MV-4-11 (cell line): ENCODE data around the gene AQP5.
A peak's percentile ranks its signal among the peaks of the same experiment; 100 is the strongest.

Source experiments
- DNase-seq: peaks from one replicate; lab custom pipeline; 2025; lab: John Stamatoyannopoulos, UW

The AQP5 gene

DNA sequence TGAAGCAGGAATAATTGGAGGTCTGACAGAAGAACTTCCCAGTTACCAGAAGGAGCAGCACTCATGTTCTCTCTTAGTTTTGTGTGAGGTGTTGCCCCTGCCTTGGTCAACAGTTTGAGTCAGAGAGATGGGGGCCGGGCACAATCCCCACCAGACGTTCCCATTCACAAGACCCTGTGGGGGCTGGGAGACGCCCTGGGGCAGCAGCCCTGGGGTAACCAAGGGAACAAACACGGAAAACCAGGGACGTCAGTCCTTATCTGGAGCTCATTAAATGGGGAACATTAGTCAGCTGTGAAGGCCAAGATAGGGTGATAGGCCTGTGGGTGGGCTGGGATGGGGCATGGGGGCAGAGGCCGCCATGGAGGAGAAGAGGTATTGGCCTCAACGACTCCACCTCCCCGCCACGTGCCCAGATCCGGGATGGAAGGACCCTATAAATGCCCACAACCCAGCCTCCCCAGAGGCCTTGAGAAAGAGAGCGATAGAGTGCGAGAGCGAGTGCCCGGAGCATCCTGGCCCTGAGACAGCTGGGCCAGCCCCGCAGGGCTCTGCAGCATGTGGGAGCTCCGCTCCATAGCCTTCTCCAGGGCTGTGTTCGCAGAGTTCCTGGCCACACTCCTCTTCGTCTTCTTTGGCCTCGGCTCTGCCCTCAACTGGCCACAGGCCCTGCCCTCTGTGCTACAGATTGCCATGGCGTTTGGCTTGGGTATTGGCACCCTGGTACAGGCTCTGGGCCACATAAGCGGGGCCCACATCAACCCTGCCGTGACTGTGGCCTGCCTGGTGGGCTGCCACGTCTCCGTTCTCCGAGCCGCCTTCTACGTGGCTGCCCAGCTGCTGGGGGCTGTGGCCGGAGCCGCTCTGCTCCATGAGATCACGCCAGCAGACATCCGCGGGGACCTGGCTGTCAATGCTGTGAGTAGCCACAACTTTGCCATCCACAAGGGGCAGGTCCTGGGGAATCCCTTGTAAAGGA lies 11.1 kb upstream of the AQP5 start, which contains the start of gene AQP2:
AQP2 (plus strand) TSS at position 465 of the 979 bp plus-strand sequence; CDS start at position 559, 94 bp downstream.
- no peak for DNase-seq

DNA sequence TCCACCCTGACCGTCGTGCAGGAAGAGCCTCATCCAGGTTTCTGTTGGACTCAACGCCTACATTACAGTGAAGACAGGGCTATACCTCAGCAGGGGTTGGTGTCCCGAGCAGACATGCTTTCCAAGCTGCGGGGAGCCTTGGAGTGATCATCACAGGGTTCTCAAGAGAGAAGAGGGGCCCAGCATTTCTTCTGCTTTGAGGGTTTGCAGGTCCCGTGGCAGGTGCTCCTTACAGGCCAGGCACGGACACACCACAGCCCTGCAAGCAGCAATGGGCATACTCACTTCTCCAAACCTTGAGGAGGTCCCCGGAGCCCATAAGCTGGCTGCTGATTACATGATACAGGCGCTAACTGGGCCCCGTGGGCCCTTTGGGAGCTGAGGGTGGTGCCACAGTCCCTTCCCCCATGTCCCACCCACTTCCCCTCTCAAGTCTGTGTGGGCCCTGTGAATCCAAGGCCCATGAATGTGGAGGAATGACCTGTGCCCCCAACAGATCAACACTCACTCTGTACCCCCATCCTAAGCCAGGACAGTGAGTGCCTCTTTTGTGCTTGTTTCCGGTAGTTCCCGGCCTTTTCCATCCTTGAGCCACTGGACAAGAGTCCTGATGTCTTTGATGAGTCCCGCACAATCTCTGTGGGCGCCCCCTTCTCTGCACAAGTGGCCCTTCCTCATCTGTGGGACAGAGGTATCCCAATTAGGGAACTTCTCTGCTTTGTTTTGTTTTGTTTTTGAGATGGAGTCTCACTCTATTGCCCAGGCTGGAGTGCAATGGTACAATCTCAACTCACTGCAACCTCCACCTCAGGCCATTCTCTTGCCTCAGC lies 10.0 kb upstream of the AQP5 start:
- DNase-seq, result peak; percentile 22

DNA sequence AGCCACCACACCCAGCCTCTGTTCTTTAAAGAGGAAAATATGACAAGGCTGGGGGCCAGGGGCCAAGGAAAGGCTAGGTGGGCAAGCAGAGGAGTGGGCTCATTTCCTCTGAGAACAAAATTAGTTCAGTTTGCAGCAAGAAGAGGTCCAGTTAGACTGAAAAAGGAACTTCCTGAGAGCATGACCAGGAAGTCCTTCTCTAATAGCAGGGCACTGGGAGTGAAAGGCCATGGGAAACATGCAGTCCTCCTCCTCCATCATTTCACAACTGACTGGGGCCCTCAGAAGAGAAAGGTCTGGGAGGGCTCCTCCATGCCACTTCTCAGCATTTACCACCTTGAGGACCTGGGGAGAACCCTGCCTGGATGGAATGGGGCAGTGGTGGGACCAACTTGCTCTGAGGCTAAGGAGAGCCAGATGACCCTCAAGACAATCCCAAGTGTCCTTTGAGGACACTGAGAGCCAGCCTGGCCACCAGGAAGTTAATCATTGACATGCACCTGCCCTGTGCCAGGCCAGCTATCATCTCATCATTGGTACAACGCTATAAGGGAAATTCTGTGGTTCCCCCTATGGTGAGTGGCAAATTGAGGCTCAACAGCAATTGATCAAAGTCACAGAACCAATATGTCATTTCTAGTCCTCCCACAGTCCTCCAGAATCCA lies 9.1 kb upstream of the AQP5 start:
- no peak for DNase-seq

DNA sequence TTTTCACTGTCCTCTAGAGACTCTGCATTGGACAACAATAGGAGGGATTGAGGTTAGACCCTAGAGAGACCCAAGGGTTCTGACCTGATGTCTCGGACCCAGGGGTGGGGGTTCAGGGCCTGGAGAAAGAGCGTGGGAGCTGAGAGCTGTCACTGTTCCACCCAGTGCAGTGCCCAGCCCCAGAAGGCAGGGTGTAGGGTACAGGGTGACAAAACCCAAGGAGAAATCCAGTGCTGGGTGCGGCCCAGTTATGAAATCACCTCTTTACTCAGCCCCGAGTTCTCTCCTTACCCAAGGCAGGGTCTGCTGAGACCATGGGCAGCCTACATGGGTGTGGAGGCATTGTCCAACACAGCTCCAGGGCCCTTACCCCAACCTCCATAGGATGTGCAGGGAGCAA lies 8.5 kb upstream of the AQP5 start:
- no peak for DNase-seq

DNA sequence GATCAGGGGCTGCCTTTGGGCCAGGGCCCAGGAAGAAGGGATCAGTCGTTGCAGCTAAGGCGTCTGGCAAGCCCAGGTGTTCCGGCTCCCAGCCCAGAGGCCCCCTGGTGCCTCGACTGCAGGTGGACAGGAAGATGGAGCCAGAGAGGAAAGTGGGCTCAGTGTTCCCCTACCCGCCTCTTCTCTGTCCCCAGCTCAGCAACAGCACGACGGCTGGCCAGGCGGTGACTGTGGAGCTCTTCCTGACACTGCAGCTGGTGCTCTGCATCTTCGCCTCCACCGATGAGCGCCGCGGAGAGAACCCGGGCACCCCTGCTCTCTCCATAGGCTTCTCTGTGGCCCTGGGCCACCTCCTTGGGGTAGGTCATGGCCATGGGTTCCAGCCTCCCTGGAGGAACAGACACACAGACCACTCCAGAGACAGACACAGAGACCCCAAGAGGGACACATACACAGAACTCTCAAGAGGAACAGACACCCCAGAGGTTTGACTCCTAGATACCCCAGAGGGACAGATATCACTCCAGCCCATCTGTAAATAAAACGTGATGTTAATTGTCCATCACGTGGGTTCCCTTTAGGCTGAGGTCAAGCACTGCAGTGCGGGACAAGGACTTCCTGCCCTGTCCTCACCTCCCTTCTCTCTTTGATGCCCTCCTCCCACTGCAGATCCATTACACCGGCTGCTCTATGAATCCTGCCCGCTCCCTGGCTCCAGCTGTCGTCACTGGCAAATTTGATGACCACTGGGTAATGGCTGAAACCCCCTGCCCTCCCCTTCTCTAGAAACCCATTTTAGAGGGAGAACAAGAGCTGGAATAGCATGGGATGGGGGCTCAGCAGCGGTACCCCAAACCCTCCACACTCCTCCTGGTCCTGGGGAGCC lies 7.5 kb upstream of the AQP5 start:
- no peak for DNase-seq

DNA sequence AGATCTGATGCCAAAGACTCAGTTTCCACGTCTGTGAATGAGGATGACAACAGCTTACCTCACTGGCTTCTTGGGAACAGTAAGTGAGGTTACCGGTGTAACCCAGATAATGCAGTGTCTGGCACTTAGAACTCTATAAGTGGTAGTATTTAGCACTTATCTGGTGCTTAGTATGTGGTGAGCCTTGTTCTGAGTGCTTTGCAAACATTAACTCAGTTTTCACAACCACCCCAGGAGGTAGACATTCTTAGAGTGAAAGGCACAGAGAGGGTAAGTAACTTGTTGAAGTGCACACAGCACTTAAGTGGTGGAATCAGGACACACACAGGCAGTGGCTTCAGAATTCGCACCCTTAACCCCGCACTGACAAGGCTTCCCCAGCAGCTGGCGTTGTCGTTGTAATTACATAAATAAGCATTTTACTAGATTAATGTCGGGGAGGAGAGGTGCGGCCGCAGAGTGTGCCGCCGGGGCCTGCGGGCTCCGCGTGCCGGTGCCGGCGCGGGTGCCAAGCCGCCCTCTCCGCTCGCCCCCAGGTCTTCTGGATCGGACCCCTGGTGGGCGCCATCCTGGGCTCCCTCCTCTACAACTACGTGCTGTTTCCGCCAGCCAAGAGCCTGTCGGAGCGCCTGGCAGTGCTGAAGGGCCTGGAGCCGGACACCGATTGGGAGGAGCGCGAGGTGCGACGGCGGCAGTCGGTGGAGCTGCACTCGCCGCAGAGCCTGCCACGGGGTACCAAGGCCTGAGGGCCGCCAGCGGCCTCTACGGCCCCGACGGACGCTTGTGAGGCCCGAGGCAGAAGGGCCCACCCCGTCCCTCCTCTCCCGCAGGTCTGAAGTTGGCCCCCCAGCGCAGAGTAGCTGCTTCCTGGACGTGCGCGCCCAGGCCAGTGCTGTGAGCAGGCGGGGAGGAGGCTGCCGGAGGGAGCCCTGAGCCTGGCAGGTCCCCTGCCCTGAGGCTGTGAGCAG lies 6.5 kb upstream of the AQP5 start:
- no peak for DNase-seq

DNA sequence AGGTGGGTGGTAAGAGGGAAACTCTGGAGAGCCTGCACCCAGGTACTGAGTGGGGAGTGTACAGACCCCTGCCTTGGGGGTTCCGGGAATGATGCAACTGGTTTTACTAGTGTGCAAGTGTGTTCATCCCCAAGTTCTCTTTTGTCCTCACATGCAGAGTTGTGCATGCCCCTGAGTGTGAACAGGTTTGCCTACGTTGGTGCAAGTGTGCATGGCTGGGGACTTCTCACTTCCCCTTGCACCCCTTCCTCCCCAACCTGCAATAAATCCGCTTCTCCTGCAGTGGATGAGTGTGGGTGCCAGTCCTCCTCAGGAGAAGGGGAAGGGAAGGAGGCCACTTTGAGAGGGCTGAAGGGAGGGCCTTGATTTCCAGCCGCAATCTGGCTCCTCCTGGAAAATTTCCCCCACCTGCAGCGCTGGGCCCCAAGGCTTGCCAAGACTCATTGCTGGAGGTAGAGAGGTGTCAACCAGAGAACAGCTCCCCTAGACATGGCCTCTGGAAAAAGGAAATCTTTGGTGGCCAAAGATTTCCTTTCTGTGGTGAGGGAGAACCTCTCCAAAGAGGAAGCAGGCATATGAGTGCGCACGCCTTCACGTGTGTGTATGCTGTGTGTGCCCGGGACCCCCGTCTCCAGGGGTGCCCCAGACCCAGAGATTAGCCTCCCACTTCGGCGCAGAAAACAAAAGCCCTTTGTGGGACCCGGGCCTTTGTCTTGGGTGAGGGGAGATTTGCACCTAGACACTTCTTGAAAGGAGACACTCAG lies 5.6 kb upstream of the AQP5 start:
- DNase-seq, result peak; percentile 42

DNA sequence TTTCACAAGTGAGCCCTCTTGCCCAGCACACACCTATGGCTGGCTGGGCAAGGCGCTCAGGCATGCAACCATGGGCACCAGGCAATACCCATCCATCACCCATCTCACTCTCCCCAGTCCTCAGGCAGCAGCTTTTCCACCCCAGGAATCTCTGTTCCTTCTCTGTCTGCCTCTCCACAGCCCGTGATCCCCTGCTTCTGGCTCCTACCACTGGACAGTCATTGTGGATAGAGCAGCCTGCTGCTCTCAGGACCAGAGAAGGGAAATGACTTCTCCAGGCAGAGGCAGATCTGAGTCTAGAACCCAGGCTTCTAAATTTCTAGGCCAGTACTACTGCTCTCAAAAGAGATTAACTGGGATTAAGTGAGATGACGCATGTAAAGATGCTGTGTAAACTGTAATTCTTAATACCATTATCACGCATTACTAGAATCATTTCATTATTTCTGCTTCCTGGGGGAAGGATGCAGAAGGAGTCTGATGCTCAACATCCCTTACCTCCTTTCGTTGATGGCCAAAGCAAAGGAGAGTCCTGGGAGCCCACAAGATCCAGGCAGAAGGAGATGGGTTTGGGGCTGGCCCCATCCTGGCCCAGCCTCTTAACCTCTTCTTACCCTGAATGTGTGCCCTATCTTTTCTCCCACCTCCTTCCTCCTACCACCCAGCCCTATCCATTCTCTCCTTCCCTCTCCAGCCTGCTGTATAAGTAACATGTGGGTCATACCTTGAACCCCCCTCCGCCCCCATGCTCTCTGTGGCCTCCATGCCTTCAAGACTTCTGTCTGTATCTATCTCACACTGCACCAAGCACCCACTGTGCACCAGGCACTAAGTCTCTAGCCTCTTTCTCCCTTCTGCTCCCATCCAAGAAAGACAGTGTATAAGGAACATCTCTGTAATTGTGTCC lies 4.8 kb upstream of the AQP5 start:
- peak; percentile 40 for DNase-seq

DNA sequence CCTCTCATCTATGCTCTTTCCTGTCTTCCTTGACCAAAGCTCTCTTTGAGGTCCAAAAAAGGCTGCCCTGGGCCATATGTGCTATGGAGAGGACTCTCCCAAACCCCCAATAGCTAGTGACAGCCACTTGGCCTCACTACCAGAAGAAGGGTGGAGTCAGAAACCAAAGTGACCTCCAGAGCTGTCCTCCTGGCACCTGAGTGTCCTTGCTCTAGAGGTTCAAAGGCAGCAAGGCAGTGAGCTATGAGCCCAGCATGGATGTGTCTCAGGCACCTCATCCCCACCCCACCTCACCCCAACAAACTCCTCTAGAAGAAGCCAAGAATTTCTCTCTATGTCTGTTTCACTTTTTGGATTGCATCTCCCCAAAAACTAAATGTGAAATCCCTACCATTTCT lies 4.1 kb upstream of the AQP5 start:
- DNase-seq, result no peak

DNA sequence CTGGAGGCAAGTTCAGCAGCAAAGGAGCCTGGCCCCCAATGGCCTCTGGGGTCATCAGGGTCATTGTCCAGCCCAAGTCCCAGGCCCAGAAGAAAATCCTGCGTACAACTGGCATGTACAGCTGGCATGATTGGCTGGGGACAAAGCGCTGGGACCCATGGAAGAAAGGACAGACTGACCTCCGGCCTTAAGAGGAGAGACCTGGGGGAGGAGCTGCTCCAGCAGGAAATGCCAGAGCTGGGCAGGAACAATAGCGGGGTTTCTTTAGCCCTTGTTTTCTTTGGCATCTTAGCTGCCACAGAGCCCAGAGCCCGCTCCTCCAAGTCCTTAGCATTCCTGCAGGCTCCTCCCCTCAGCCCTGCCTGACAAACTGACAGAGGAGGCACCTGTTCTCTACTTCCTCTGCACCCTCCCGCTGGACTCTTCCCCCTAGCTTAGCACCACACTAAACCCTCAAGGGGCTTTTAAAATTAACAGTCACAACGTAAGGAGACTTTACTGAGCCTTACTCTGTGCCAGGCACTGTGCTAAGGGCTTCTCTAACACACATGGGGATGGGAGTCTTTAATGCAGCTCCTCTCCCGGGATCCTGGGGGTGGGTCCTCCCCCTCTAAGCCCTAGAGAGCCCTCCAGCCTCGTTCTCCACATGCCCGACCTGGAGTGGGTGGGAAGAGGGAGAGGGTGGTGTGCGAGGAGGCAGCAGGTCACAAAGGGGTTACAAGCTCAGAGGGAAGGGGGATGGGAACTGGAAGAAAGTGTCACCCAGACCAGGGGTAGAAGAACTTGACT lies 1.8 kb upstream of the AQP5 start:
- no peak for DNase-seq

DNA sequence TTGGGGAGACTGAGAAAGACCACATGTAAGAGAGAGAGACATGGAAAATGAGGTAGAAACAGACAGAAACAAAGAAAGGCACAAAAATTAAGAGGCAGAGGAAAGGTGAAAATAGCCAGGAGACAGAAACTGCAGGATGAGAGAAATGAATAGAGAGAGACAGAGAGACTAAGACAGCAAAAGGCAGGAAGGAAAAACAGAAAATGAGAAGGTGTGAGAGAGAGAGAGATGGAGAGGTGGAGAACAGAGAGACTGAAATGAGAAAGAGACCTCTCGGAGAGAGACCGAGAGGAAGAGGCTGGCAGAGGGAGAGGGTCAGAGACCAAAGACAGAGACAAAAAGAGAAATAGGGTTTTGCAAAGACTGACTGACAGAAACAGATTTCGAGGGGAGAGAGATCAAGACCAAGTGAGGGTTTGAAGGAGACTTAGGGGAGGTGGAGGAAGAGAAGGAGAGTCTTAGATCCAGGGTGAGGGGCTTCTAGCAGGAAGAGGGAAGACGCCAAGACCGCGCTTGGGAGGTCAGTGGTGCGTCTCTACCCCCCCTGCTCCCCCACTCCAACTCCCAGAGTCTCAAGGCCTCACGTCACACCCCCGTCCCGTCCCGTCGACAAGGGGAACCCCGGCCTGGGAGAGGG lies 1.1 kb upstream of the AQP5 start:
- DNase-seq, result no peak

DNA sequence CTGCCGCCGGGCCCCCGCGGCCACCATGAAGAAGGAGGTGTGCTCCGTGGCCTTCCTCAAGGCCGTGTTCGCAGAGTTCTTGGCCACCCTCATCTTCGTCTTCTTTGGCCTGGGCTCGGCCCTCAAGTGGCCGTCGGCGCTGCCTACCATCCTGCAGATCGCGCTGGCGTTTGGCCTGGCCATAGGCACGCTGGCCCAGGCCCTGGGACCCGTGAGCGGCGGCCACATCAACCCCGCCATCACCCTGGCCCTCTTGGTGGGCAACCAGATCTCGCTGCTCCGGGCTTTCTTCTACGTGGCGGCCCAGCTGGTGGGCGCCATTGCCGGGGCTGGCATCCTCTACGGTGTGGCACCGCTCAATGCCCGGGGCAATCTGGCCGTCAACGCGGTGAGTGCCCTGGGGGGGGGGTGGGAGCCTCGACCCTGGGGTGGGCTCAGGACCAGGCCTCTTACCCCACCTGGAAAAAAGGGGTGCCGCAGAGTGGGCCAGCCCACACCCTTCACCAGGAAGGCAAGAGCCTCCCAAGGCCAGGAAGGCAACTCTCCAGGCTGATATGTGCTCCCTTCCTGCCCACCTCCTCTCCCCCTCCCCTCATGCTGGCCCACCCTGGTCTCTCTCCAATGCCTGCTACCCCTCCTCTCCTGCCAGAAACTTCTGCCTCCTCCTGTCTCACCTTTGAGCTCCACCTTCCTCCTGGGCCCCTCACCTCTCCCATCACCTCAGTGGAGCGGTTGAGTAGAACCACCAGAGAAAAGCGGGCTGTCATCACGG lies 507 bp downstream of the AQP5 start:
- DNase-seq, result no peak

DNA sequence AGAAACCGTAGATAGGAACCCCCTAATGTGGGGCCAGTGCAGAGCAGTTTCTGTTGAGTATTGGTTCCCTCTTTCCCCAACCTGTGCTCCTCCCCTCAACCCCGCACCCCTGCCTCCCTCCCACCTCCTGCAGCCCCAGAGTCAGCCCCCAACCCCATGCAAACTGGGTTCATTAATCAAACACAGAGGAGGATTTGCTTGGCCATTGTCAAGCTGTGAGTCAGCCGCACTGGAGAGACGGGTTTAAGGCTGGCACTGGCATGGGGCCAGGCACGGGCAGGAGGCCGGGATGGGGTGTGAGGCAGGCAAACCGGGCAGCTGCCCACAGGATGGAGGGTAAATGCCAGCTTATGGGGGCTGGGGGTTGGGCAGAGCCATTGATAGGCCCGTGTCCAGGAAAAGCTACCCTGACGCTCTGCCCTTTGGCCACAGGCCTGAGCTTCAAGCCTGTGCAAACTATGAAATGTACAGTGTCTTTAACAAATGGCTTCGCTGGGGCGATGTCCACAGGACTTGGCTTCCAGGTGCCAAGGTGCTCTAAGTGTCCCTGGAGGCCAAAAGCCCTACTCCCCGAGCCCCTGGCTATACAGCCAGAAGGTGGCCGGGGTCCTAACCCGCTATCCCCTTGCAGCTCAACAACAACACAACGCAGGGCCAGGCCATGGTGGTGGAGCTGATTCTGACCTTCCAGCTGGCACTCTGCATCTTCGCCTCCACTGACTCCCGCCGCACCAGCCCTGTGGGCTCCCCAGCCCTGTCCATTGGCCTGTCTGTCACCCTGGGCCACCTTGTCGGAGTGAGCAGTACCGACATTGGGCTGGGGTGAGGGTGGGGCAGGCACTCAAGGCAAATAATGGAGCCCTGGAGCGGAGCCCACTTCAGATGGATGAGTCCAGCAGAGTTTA lies 1.4 kb downstream of the AQP5 start:
- no peak for DNase-seq

DNA sequence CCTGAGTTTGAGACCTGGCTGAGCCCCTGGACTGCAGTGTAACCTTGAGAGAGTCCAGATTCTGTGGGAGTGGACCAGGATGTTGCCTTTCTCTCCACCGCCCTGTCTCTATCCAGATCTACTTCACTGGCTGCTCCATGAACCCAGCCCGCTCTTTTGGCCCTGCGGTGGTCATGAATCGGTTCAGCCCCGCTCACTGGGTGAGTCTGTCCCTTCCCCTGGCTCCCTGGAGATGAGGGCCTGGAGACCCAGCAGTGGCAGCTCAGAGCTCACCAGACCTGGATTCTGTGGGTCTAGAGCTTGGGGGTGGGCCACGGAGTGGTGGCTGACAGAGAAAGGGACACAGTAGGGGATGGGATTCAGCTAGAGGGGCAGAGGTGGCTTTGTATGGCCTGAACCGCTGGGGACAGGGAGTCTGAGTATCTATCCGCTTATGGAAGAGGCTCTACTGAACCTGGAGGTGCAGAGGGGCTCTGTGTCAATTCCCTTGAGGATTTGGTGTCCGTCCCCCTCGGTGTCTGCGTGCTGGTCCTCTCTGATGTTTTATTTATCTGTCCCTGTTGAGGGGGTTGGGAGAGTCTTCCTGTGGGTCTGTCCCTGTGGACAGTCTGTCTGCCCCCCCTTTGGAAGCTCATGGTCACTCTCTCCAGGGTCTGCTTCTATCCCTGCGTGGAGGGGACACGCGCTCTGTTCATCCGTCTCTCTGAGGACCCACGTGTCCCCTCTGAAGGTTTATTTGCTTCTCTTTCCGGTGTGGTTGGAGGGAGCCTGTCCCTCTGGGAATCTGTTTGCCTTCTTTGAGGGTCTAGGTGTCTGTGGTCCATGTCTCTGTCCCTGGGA lies 2.5 kb downstream of the AQP5 start:
- no peak for DNase-seq
